ENCODE results near the gene PWWP3B.
"Not testable (repeated sequence)": the region's sequence is repeated elsewhere in the genome, so short reads cannot be mapped to it uniquely, and the experiment has no call there.

The PWWP3B gene

DNA sequence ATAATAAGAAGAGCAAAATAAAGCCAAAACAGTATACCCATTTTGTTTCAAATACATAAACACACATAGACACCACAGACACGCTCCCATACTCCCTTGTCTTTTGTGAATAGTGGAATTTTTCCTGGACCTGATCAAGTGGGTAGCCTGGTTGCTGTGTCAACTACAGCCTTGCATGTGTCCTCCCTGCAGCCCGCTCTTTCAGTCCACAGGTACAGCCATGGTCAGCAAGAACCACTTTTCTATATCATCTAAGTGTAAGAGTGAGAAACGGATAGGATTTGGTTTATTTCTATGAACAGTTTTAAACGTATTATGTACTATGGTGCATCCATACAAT is 9.8 kb downstream of the PWWP3B start:
- Histone ChIP-seq H3K4me2 (no peak overlapping the region), H3K27ac (no peak overlapping the region), H3K36me3 (no peaks in the 10 kb centered on the region), H3K4me3 (no peak overlapping the region), H4K20me1 (no peaks in the 10 kb centered on the region; a peak in 1 of 22 replicates), H3K27me3 (peaks cover 45 to 90% (median 65%) of the 10 kb centered on the region in 11 experiments), H3K9ac (no peak overlapping the region), H3K9me3 (replicated peaks in 1 of 11) (peaks cover 8 to 16% (median 13%) of the 10 kb centered on the region in 11 experiments; a peak in 21 of 22 replicates), H3K4me1 (no peaks in the 10 kb centered on the region)
- TF ChIP-seq Cebpa-rat (IDR thresholded peaks at IDR 0.05) = no peak

- H3K4me1 ChIP-seq = no peaks in the 10 kb centered on the region
- no peak overlapping the region for H3K27ac ChIP-seq
- no peaks in the 10 kb centered on the region for H4K20me1 ChIP-seq
- no peak overlapping the region for H3K4me2 ChIP-seq
- no peak overlapping the region for H3K9ac ChIP-seq
- peaks cover 50 to 90% (median 74%) of the 10 kb centered on the region in 11 experiments for H3K27me3 ChIP-seq
- TF ChIP-seq Cebpa-rat (IDR thresholded peaks at IDR 0.05) = no peak
- H3K9me3 ChIP-seq (replicated peaks in 1 of 11) = peaks cover 8 to 16% (median 13%) of the 10 kb centered on the region in 11 experiments; a peak in 21 of 22 replicates
- H3K36me3 ChIP-seq = no peaks in the 10 kb centered on the region
- H3K4me3 ChIP-seq = no peak overlapping the region
Observed at GRCh38 chrX:106178826-106179225, 10.7 kb downstream of the PWWP3B start.

DNA sequence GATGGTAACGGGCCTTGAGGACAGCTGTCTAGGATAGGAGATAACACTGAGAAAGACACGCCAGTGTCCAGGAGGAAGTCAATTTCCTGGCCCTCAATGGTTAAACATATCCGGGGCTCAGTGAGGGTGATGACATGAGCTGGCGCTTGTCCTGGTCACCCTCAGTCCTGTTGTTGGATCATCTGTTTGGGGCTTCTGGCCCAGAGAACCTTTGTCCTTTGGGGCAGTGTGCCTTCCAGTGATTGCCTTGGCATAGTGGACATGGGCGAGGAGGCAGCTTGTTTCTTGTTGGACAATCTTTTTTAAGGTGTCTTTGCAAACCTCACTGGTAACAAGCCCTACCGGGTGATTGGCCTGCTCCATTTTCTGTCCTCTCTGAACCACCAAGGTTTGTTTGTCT is 15.6 kb downstream of the PWWP3B start:
- H3K36me3 ChIP-seq, H3K4me2 ChIP-seq, H4K20me1 ChIP-seq, H3K27ac ChIP-seq, H3K4me3 ChIP-seq, H3K9ac ChIP-seq, H3K4me1 ChIP-seq: not testable (repeated sequence)
- H3K27me3 ChIP-seq = peaks cover 55 to 99% (median 92%) of the 10 kb centered on the region in 11 experiments
- H3K9me3 ChIP-seq (replicated peaks in 1 of 11) = peaks cover 10 to 28% (median 16%) of the 10 kb centered on the region in 11 experiments; a peak in 21 of 22 replicates

- no peak for TF ChIP-seq Cebpa-rat (IDR thresholded peaks at IDR 0.05)
- no peak overlapping the region for H3K9ac ChIP-seq
- H3K27ac ChIP-seq = no peak overlapping the region
- peaks cover 58 to 99% (median 90%) of the 10 kb centered on the region in 11 experiments for H3K27me3 ChIP-seq
- no peak overlapping the region for H3K4me2 ChIP-seq
- H3K9me3 ChIP-seq (replicated peaks in 1 of 11) = no peaks in the 10 kb centered on the region
- H3K4me3 ChIP-seq = no peak overlapping the region
- H3K36me3 ChIP-seq = no peaks in the 10 kb centered on the region
- no peaks in the 10 kb centered on the region for H3K4me1 ChIP-seq
- no peaks in the 10 kb centered on the region for H4K20me1 ChIP-seq
Observed at GRCh38 chrX:106201502-106202178, 33.5 kb downstream of the PWWP3B start.

DNA sequence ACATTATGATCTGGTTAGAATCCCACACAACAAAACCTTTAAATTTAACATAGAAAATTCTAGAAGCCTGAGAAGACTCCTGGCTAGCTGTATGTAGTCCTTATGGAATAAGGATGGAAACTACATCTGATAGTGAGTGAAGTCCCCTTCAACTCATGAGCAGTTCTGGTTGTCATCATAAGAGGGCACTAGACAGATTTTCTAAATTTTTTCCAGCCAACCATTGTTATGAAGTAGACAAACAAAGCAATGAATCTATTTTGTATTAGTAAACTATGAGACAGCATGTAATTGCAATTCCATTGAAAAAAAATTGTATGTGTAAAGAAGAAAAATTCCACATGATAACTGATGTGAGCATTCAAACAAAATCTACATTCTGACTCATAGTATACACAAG is 35.2 kb downstream of the PWWP3B start:
- Histone ChIP-seq H3K9ac (no peak overlapping the region), H3K27ac (no peak overlapping the region), H3K4me1 (no peaks in the 10 kb centered on the region), H3K36me3 (no peaks in the 10 kb centered on the region), H3K9me3 (replicated peaks in 1 of 11) (no peaks in the 10 kb centered on the region), H3K4me2 (no peak overlapping the region), H3K27me3 (peaks cover 61 to 99% (median 91%) of the 10 kb centered on the region in 11 experiments), H4K20me1 (no peaks in the 10 kb centered on the region), H3K4me3 (no peak overlapping the region)
- TF ChIP-seq Cebpa-rat (IDR thresholded peaks at IDR 0.05) = no peak

DNA sequence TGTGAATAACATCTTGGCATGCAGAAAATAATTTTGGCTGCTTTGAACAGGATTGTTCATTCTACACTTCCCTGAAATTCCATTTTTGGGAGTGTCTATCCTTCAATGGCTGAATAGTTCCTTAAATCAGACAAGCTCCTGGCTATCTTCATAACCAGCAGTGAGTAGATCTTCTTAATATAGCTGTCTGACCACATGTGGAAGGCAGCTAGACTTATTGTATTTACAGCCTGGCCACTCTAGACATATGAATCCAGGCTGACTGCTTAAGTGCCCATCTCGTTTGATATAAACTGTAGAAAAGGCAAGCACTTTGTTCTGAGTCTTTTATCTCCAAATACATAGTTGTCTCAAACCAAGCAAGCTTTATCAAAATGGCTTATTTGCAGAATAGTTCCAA is 40.0 kb downstream of the PWWP3B start:
- Histone ChIP-seq H3K4me2 (no peak overlapping the region), H3K9ac (no peak overlapping the region), H3K27ac (no peak overlapping the region), H3K4me3 (no peak overlapping the region), H3K9me3 (replicated peaks in 1 of 11) (peaks cover 7 to 25% (median 19%) of the 10 kb centered on the region in 11 experiments; a peak in 19 of 22 replicates), H3K4me1 (no peaks in the 10 kb centered on the region), H3K27me3 (peaks cover 74 to 100% (median 99%) of the 10 kb centered on the region in 11 experiments), H3K36me3 (no peaks in the 10 kb centered on the region), H4K20me1 (no peaks in the 10 kb centered on the region)
- no peak for TF ChIP-seq Cebpa-rat (IDR thresholded peaks at IDR 0.05)

Data from BLaER1 treated with 17β-estradiol and CSF1 and Interleukin-3, amounts not matched to agents 10 nM and 100 nM (cell line).